Measurements from ENCODE around the gene NIFK.
A peak's percentile ranks its signal among the peaks of the same experiment; 100 is the strongest.
"Not testable (repeated sequence)": the region's sequence is repeated elsewhere in the genome, so short reads cannot be mapped to it uniquely, and the experiment has no call there.

NIFK gene

GRCh38 chr2:121731366-121731765 lies 5.3 kb downstream of the NIFK start:
- DNase-seq = no peak

- DNase-seq = no peak
Measured at GRCh38 chr2:121727950-121728349, 8.7 kb downstream of the NIFK start.

DNA sequence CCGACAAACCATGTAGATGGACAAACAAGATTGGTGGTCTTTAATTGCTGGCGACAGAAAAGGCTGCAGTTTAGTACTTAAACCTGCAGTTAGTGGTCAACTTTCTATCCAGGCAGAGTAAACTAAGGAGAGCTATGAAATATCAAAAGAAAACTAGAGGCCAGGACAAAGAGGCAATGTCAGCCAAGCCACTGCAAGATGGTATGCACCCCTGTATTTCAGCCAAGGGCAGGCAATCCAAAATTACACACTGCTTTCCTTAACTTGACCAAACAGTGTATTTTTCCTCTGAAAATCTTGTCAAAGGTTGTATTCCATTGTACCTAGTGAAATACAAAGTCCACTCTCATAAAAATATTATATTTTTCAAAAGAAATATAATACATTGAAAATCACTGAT lies 9.3 kb downstream of the NIFK start:
- no peak for DNase-seq

DNA sequence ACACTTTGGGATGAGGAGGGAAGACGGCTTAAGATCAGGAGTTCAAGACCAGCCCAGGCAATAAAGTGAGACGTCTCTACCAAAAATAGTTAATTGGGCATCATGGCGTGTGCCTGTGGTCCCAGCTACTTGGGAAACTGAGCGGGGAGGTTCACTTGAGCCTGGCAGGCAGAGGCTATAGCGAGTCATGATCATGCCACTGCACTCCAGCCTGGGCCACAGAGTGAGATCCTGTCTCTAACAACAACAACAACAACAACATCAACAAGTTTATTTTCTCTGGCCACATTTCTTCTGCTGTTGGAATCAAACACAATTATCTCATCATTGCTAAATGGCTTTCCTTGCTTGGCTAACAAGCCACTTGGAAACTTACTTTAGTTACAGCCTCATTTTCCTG lies 13.4 kb downstream of the NIFK start:
- no peak for DNase-seq

- no peak for DNase-seq
Measured at GRCh38 chr2:121722479-121722878, 14.2 kb downstream of the NIFK start.

GRCh38 chr2:121721926-121722325 lies 14.7 kb downstream of the NIFK start:
- DNase-seq = peak; percentile 14

DNA sequence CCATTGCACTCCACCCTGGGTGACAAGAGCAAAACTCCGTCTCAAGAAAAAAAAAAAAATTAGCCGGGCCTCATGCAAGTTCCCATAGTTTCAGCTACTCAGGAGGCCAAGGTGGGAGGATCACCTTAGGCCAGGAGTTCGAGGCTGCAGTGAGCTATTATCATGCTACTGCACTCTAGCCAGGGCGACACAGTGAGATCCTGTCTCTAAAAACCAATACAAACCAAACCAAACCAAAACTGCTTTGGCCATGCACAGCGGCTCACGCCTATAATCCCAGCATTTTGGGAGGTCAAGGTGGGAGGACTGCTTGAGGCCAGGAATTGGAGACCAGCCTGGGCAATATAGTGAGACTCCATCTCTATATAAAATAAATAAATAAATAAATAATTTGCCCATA lies 19.1 kb downstream of the NIFK start:
- DNase-seq = no peak

GRCh38 chr2:121716126-121716525 lies 20.5 kb downstream of the NIFK start:
- no peak for DNase-seq

GRCh38 chr2:121711481-121711880 lies 25.2 kb downstream of the NIFK start:
- not testable (repeated sequence) for DNase-seq

DNA sequence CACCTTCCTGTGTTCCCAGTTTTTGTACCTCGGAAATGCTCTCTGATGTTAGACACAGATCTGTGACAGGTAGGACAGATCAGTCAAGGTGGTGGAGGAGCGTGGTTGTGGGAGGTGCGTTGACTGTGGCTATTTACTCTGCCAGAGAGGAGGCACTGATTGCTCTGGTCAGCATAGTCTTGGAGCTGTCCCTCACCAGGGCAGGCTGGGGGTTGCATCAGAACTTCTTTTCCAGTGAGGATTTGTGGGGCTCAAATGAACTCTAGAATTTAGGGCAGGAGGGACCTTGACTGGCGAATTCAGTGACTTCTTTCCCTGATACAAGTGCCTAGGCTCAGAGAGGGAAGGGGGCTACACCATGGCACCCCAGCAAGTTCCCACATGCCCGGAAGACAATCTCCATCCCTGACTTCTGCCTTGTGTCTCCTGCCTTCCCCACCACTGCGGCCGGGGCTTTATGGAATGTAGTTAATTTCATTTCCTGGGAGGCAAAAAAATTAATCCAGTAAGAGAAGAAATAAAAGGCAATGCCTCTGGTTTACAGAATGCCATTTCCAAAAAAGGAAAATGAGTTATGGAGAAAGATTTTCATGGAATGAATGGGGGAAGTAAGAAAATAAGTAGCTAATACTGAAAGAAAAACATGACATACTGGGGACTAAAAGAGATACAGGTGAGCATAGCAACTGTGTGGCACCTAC lies 26.1 kb downstream of the NIFK start:
- DNase-seq = no peak

- no peak for DNase-seq
Measured at GRCh38 chr2:121709776-121710469, 26.8 kb downstream of the NIFK start.

DNA sequence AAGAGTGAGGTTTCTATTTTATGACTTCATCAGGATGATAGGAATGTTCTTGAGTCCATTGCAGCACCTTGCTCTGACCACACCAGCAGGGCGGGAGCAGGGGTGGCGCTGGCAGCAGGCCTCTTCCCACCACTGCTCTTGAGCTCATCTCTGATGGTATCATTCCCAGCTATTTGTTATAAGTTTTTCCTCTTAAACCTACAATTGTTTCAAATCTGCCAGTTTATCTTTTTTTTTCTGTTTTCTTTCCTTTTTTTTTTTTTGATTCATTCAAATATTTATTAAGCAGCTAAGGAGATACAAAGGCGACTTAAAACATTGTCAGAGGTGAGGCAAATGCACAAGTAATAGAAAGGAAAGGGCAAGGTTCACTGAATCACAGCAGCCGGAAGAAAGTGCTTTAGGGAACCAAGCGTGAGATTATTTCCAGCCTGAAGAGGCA lies 28.7 kb downstream of the NIFK start:
- DNase-seq = no peak

DNA sequence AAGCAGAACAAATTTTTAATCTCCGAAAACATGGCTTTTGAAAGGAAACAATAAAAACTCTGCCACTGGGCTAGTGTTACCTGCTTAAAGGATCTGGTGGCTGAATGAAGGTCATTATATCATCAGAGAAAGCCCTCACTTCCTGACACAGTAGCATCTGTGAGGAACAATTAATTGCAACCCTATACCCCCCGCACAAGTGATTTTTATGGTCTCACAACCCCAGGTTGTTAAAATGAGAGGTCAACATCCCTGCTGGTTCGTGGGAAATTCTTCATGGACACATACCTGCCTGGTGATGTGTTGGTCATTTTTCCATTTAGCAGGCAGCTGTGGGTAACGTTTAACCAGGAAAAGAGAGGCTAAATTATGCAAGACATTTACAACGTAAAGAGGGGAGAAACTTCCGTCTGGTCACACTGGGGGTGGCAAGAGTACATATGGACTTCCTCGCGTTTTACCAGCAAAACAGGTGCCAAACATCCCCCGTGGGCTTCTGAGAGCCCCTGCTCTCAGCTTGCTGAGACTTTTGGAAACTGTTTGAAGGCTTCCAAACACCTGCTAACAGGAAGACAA lies 29.2 kb downstream of the NIFK start:
- no peak for DNase-seq

DNA sequence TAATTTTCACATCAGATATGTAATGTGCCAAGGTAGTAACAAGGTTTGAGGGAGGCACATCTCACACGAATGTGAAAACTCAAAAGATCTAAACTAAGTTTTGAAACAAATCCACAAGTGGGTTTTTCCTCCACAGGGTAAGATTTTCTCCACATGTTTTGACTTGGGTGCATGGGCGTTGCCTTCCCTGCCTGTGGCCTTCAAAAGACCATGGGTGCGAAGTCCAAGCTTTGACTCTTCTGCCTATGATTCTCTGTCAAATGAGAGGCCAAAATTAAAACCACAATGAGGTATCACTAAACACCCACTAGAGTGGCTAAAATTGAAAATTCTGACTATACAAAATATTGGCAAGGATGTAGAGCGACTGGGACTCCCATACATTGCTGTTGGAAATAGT lies 30.7 kb downstream of the NIFK start:
- no peak for DNase-seq

DNA sequence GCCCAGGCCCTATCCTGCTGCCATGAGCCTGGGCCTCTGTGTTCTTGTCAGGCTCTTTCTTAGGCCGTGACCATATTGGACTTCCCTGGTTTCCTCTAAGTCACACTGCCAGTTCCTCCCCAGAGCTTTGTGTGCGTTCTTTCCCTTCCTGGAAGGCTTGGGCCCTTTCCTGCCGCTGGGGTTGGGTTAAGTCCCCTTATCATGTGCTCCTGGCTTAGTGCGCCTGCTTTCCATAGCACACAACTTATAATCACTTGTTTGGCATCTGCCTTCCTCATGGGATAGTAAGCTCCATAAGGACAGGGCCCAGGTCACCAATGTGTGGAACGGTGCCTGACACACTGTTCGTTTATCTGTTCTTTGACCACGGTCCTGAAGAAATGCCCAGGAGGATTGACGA lies 31.3 kb downstream of the NIFK start:
- no peak for DNase-seq

DNA sequence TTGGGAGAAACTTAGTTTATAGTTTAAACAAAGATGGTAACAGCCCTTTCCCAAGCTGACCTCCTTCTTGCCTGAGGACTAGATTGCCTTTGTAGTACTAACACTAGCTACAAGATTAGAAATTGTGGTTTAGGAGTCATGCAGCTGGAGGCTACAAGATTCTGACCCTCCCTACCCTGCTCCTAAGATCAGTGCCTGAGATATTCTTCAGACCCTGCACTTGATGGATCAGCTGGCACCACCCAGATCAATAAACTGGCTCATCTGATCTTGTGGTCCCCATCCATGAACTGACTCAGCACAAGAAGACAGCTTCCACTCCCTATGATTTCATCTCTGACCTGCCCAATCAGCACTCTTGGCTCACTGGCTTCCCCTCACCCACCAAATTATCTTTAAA lies 34.9 kb downstream of the NIFK start:
- DNase-seq = peak; percentile 22

DNA sequence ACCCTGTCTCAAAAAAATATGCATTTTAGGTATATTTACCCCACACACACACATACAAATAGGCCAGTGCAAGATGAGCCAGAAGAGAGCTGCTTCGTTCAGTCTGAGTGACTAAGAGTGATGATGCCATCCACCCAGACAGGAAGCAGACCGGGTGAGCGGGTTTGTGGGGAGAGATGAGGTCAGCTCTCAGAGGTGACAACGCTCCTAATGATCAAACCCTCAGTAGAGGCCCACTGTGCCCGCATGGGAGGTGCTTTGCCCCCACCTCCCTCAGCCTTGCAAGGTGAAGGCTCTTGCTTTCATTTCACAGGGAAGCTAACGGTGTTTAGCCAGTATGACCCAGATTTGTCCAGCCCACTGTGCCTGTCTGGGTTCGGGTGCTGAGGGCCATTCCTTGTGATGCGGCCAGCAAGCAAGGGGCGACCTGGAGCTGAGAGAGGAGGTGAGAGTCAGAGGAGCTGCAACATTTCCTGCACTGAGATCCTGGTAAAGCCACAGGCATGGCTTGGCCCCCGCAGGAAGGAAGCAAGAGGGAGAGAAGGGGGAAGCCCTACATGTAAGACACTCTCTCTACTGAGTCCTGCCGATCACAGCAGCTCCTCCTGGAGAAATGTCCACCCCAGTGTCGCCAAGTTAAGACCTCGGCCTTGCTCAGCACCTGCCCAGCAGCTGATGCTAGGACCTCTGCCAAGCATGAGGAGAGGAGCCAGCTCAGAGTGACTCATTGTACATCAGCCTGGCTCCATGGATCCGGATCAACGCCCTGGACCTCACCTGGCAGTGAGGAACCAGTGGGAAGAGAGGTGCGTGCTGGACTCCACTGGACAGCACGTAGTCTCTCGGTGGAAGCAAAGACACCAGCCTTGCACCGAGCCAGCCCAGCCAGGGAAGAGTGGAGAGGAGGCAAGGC lies 37.0 kb downstream of the NIFK start:
- DNase-seq = peak; percentile 35

DNA sequence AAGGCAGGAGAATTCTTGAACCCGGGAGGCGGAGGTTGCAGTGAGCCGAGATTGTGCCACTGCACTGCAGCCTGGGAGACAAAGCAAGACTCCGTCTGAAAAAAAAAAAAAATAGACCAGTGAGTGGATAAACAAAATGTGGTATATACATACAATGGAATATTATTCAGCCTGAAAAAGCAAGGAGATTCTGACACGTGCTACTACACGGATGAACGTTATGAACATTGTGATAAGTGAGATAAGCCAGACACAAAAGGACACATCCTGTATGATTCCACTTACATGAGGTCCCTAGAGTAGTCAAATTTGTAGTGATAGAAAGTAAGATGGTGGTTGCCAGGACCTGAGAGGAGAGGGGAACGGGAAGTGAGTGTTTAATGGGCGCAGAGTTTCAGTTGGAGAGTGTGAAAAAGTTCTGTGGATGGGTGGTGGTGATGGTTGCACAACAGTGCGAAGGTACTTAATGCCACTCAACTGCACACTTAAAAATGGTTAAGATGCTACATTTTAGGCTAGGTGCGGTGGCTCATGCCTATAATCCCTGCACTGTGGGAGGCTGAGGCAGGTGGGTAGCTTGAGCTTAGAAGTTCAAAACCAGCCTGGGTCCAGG lies 38.3 kb downstream of the NIFK start:
- no peak for DNase-seq

GRCh38 chr2:121697108-121697631 lies 39.5 kb downstream of the NIFK start:
- DNase-seq = no peak

GRCh38 chr2:121696410-121696930 lies 40.2 kb downstream of the NIFK start:
- no peak for DNase-seq

GRCh38 chr2:121695171-121695451 lies 41.6 kb downstream of the NIFK start:
- no peak for DNase-seq

GRCh38 chr2:121694398-121695170 lies 42.1 kb downstream of the NIFK start:
- no peak for DNase-seq

All from T1000 (cell line).